ENCODE results near the gene ANHX. TPM values are rescaled to one million over a fixed set of nuclear protein-coding genes. Genes with fewer than 3 reads are reported as not detected.

The ANHX gene
- polyA plus RNA-seq, 3 donors: not detected

- no peak overlapping the region for H3K27ac Mint-ChIP-seq
- no peak overlapping the region for H3K9ac ChIP-seq (ENCODE audit: insufficient read depth, low read length, poor library complexity, severe bottlenecking)
- peaks cover 65 to 100% (median 96%) of the 10 kb centered on the region in 7 donors for H3K9me3 Mint-ChIP-seq
- WGBS (ENCODE audit: insufficient coverage): no CpG with 5 or more reads among the region's 6 CpGs
- H3K4me2 ChIP-seq (replicated peaks; ENCODE audit: extremely low read depth, low read length, poor library complexity, severe bottlenecking): no peak overlapping the region
- H3K4me1 Mint-ChIP-seq: no peaks in the 10 kb centered on the region
- H2AFZ ChIP-seq (ENCODE audit: insufficient read depth, low read depth, low read length, poor library complexity, severe bottlenecking): no peak overlapping the region
- intact Hi-C loops (cut with micrococcal nuclease): no loop called here
- TF ChIP-seq, protein P1, sequence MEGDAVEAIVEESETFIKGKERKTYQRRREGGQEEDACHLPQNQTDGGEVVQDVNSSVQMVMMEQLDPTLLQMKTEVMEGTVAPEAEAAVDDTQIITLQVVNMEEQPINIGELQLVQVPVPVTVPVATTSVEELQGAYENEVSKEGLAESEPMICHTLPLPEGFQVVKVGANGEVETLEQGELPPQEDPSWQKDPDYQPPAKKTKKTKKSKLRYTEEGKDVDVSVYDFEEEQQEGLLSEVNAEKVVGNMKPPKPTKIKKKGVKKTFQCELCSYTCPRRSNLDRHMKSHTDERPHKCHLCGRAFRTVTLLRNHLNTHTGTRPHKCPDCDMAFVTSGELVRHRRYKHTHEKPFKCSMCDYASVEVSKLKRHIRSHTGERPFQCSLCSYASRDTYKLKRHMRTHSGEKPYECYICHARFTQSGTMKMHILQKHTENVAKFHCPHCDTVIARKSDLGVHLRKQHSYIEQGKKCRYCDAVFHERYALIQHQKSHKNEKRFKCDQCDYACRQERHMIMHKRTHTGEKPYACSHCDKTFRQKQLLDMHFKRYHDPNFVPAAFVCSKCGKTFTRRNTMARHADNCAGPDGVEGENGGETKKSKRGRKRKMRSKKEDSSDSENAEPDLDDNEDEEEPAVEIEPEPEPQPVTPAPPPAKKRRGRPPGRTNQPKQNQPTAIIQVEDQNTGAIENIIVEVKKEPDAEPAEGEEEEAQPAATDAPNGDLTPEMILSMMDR (IDR thresholded peaks at IDR 0.05): no peak
- H3K36me3 ChIP-seq (replicated peaks in 1 of 2; ENCODE audit: control insufficient read depth in 1 of 2, insufficient read depth in 2 of 2, low read length in 2 of 2): no peaks in the 10 kb centered on the region
- no peak overlapping the region for H3K4me3 Mint-ChIP-seq
- no peaks in the 10 kb centered on the region for H4K20me1 ChIP-seq (ENCODE audit: insufficient read depth, low read length)
- DNase-seq: no peak
- H3K27me3 ChIP-seq (ENCODE audit: control insufficient read depth in 2 of 2, insufficient read depth in 2 of 2, low read length in 2 of 2): no peaks in the 10 kb centered on the region
- no peak overlapping the region for H3K4me3 ChIP-seq (replicated peaks in 1 of 3; ENCODE audit: low read depth in 2 of 3, low read length in 3 of 3)
- H3K27me3 Mint-ChIP-seq (ENCODE audit: low read depth in 3 of 3): peaks cover 0 to 4% (median 1%) of the 10 kb centered on the region in 3 donors
- peaks cover 97 to 98% of the 10 kb centered on the region in 2 donors for H3K9me3 ChIP-seq (replicated peaks in 1 of 2; ENCODE audit: control insufficient read depth in 1 of 2, insufficient read depth in 1 of 2, low read length in 2 of 2)
- no peak overlapping the region for H3K27ac ChIP-seq (ENCODE audit: low read depth in 1 of 2, low read length in 2 of 2)
- no peaks in the 10 kb centered on the region for H3K36me3 Mint-ChIP-seq
- H3K4me1 ChIP-seq (ENCODE audit: control insufficient read depth in 1 of 2, insufficient read depth in 2 of 2, low read length in 2 of 2): no peaks in the 10 kb centered on the region
- no peaks in the 10 kb centered on the region for H3K79me2 ChIP-seq (ENCODE audit: insufficient read depth, low read length)
Observed at GRCh38 chr12:133220521-133220920, 15.2 kb downstream of the ANHX start.

DNA sequence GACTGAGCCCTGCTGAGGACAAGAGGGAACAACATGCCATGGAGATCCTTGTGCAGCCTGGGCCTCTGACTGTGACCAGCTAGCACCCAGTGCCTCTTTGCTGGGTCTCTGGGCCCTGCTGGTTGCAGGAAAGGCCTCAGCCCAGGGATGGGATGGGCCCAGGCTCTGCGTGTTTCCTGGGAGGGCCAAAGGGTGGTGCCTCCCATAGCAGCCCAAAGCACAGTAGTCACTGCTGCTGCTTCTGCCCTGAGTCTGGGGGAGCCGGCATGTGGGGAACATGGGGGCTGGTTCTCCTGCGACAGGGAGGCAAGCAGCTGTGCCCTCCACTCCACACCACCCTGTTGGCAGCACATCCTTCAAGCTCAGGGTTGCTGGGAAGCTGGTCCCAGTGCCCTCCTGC lies 18.5 kb downstream of the ANHX start:
- TF ChIP-seq, protein P1 (IDR thresholded peaks at IDR 0.05): no peak
- DNase-seq: no peak
- Histone ChIP-seq H3K4me1 (ENCODE audit: control insufficient read depth in 1 of 2, insufficient read depth in 2 of 2, low read length in 2 of 2) (no peaks in the 10 kb centered on the region), H3K4me3 (replicated peaks in 1 of 3; ENCODE audit: low read depth in 2 of 3, low read length in 3 of 3) (peak overlapping the region in 1 of 3 experiments; percentile 20), H3K4me2 (replicated peaks; ENCODE audit: extremely low read depth, low read length, poor library complexity, severe bottlenecking) (no peak overlapping the region), H3K79me2 (ENCODE audit: insufficient read depth, low read length) (no peaks in the 10 kb centered on the region), H3K36me3 (replicated peaks in 1 of 2; ENCODE audit: control insufficient read depth in 1 of 2, insufficient read depth in 2 of 2, low read length in 2 of 2) (no peaks in the 10 kb centered on the region), H3K9ac (ENCODE audit: insufficient read depth, low read length, poor library complexity, severe bottlenecking) (no peak overlapping the region), H3K27ac (ENCODE audit: low read depth in 1 of 2, low read length in 2 of 2) (no peak overlapping the region), H3K9me3 (replicated peaks in 1 of 2; ENCODE audit: control insufficient read depth in 1 of 2, insufficient read depth in 1 of 2, low read length in 2 of 2) (peaks cover 97 to 98% of the 10 kb centered on the region in 2 donors), H2AFZ (ENCODE audit: insufficient read depth, low read depth, low read length, poor library complexity, severe bottlenecking) (no peak overlapping the region), H3K27me3 (ENCODE audit: control insufficient read depth in 2 of 2, insufficient read depth in 2 of 2, low read length in 2 of 2) (no peaks in the 10 kb centered on the region), H4K20me1 (ENCODE audit: insufficient read depth, low read length) (no peaks in the 10 kb centered on the region)
- intact Hi-C loops (cut with micrococcal nuclease): no loop called here
- no peak overlapping the region for H3K4me3 Mint-ChIP-seq
- no peak overlapping the region for H3K27ac Mint-ChIP-seq
- no peaks in the 10 kb centered on the region for H3K36me3 Mint-ChIP-seq
- H3K27me3 Mint-ChIP-seq (ENCODE audit: low read depth in 3 of 3): peaks cover 0 to 3% (median 1%) of the 10 kb centered on the region in 3 donors
- 84% methylated on average over 3 of the region's 3 CpGs for WGBS (ENCODE audit: insufficient coverage)
- H3K4me1 Mint-ChIP-seq: no peaks in the 10 kb centered on the region
- H3K9me3 Mint-ChIP-seq: peaks cover 70 to 99% (median 95%) of the 10 kb centered on the region in 7 donors
